Caco-2 (cell line): Measurements from ENCODE around the gene FANCD2. TPM values are rescaled to one million over a fixed set of nuclear protein-coding genes. Genes with fewer than 3 reads are reported as not detected.
A peak's percentile ranks its signal among the peaks of the same experiment; 100 is the strongest.

Experiments
- BruUV-seq: library from RNA; stranded (reverse); fragments of 400-500 nt; replicated peaks from 2 replicates; lab custom pipeline; 2021; lab: Mats Ljungman, UMichigan
- CTCF ChIA-PET: fragments of 300-600 bp; sonication (Branson Sonifier 250); formaldehyde crosslinking; loops from one replicate; lab custom pipeline; 2022; ENCODE audit warnings: antibody characterized with exemption; lab: Charles Lee
- POLR2A ChIA-PET: fragments of 300-600 bp; sonication (Branson Sonifier 250); formaldehyde crosslinking; loops from one replicate; lab custom pipeline; 2022; ENCODE audit warnings: antibody characterized with exemption; lab: Charles Lee
- DNase-seq, 2 experiments: peaks; one replicate each; pipeline versions ENCODE4 v3.0.0 to v3.0.0-alpha.2; 2020 to 2022
- H3K27me3 ChIP-seq: replicated peaks from 2 replicates; pipeline ENCODE4 v1.6.0; 2011; ENCODE audit warnings: low read length; ENCODE audit not compliant: control insufficient read depth, insufficient read depth
- H3K36me3 ChIP-seq: 2 replicates; pipeline ENCODE4 v1.5.1; 2011; ENCODE audit warnings: low read length; ENCODE audit not compliant: control insufficient read depth, insufficient read depth
- H3K4me1 ChIP-seq: fragments of 250-450 bp; sonication (Bioruptor Pico); 2 replicates; pipeline ENCODE4 v1.5.1; 2020; ENCODE audit warnings: mild to moderate bottlenecking
- H3K4me3 ChIP-seq: 2 replicates; pipeline ENCODE4 v1.5.1; 2011; ENCODE audit warnings: low read depth, mild to moderate bottlenecking, control low read depth, low read length
- H3K9me3 ChIP-seq: fragments of 250-450 bp; sonication (Bioruptor Pico); 2 replicates; pipeline ENCODE4 v1.5.1; 2020; ENCODE audit warnings: mild to moderate bottlenecking, moderate library complexity
- H3K27ac Mint-ChIP-seq: one replicate; pipeline ENCODE4 v1.8.0; 2022; ENCODE audit warnings: mixed read lengths; ENCODE audit not compliant: unreplicated experiment
- H3K27me3 Mint-ChIP-seq: one replicate; pipeline ENCODE4 v1.8.0; 2022; ENCODE audit warnings: mixed read lengths; ENCODE audit not compliant: insufficient read depth, unreplicated experiment
- H3K36me3 Mint-ChIP-seq: one replicate; pipeline ENCODE4 v1.8.0; 2022; ENCODE audit warnings: mild to moderate bottlenecking, mixed read lengths; ENCODE audit not compliant: insufficient read depth, unreplicated experiment
- H3K4me1 Mint-ChIP-seq: one replicate; pipeline ENCODE4 v1.8.0; 2022; ENCODE audit warnings: low read depth, mixed read lengths; ENCODE audit not compliant: unreplicated experiment
- H3K4me3 Mint-ChIP-seq: one replicate; pipeline ENCODE4 v1.8.0; 2022; ENCODE audit warnings: mild to moderate bottlenecking, moderate library complexity, mixed read lengths; ENCODE audit not compliant: unreplicated experiment
- H3K9me3 Mint-ChIP-seq: one replicate; pipeline ENCODE4 v1.8.0; 2022; ENCODE audit warnings: mixed read lengths; ENCODE audit not compliant: unreplicated experiment
- CTCF ChIP-seq, 2 experiments: fragments of 200-600 bp in 1 of 2; IDR thresholded peaks; 1 replicate in 1 of 2; 2 replicates in 1 of 2; pipeline versions ENCODE4 v1.5.1 to v1.8.0; 2011 to 2022; ENCODE audit warnings: antibody characterized with exemption in 1 of 2, control low read depth in 1 of 2, inconsistent platforms in 1 of 2, low read depth in 1 of 2, low read length in 1 of 2, mild to moderate bottlenecking in 1 of 2, moderate library complexity in 1 of 2; ENCODE audit not compliant: insufficient read depth in 1 of 2, severe bottlenecking in 1 of 2, unreplicated experiment in 1 of 2
- intact Hi-C: fragments of 100-400 bp; cut with micrococcal nuclease; formaldehyde crosslinking; loops from one replicate; pipeline ENCODE4 v1.10.0; 2022; ENCODE audit not compliant: unreplicated experiment
- total RNA-seq: library from RNA; stranded (reverse); gene quantifications from 2 replicates; pipeline ENCODE4 v1.2.3, GENCODE V29; 2022

FANCD2 gene
- total RNA-seq, 1 experiment from 2014 or later, result 35.6 TPM

- peak in 1 of 2 experiments; percentile 29 for DNase-seq
Measured at GRCh38 chr3:10142707-10143560, 116.7 kb downstream of the FANCD2 start.

GRCh38 chr3:10145685-10146084 is 119.4 kb downstream of the FANCD2 start:
- Mint-ChIP-seq H3K4me3 (peak overlapping the region; percentile 22), H3K27me3 (no peaks in the 10 kb centered on the region), H3K9me3 (no peaks in the 10 kb centered on the region), H3K27ac (no peak overlapping the region), H3K4me1 (peaks cover 7% of the 10 kb centered on the region), H3K36me3 (peaks cover 75% of the 10 kb centered on the region)
- H3K4me1 ChIP-seq, result peaks cover 7% of the 10 kb centered on the region; the same call in 1 of the 2 replicates
- ChIA-PET POLR2A (interaction anchor here (0.6 kb wide), 2 partner anchors 31 to 68 kb away, joined by 3 read pairs; no protein-coding TSS in a partner anchor), CTCF (no interaction called here)
- no peak overlapping the region for H3K4me3 ChIP-seq
- no peaks in the 10 kb centered on the region for H3K27me3 ChIP-seq
- TF ChIP-seq CTCF (IDR thresholded peaks at IDR 0.05; ENCODE audit: insufficient read depth in 1 of 2, low read depth in 1 of 2, low read length in 1 of 2, severe bottlenecking in 1 of 2, unreplicated experiment in 1 of 2), result no peak
- no peaks in the 10 kb centered on the region for H3K9me3 ChIP-seq
- BruUV-seq, result no TSS peak
- no peak for DNase-seq
- H3K36me3 ChIP-seq, result no peaks in the 10 kb centered on the region; the same call in 1 of the 2 replicates
- intact Hi-C loops, result no loop called here

More at GRCh38 chr3:10142707-10143560, 116.7 kb downstream of the FANCD2 start:
- no peaks in the 10 kb centered on the region for H3K9me3 ChIP-seq
- H3K36me3 Mint-ChIP-seq, result peaks cover 52% of the 10 kb centered on the region
- ChIA-PET POLR2A (interaction anchor here (0.6 kb wide), 1 partner anchor 22 kb away, joined by 5 read pairs; no protein-coding TSS in a partner anchor), CTCF (interaction anchor here (0.7 kb wide), 1 partner anchor 24 kb away, joined by 7 read pairs; no protein-coding TSS in a partner anchor)
- H3K4me1 ChIP-seq, result peaks cover 7% of the 10 kb centered on the region; the same call in 1 of the 2 replicates
- intact Hi-C loops, result no loop called here
- H3K4me3 ChIP-seq, result peak overlapping the region; percentile 53
- H3K9me3 Mint-ChIP-seq, result no peaks in the 10 kb centered on the region
- peaks cover 7% of the 10 kb centered on the region for H3K4me1 Mint-ChIP-seq
- no peaks in the 10 kb centered on the region for H3K27me3 ChIP-seq
- peak overlapping the region; percentile 76 for H3K4me3 Mint-ChIP-seq
- no peaks in the 10 kb centered on the region; the same call in 1 of the 2 replicates for H3K36me3 ChIP-seq
- no peaks in the 10 kb centered on the region for H3K27me3 Mint-ChIP-seq
- no peak for TF ChIP-seq CTCF (IDR thresholded peaks at IDR 0.05; ENCODE audit: insufficient read depth in 1 of 2, low read depth in 1 of 2, low read length in 1 of 2, severe bottlenecking in 1 of 2, unreplicated experiment in 1 of 2)
- BruUV-seq, result no TSS peak
- peak overlapping the region; percentile 73 for H3K27ac Mint-ChIP-seq

- no peak for DNase-seq
- POLR2A ChIA-PET, result no interaction called here
- H3K27me3 ChIP-seq, result no peaks in the 10 kb centered on the region
- Mint-ChIP-seq H3K36me3 (peaks cover 79% of the 10 kb centered on the region), H3K27me3 (no peaks in the 10 kb centered on the region), H3K9me3 (no peaks in the 10 kb centered on the region), H3K27ac (no peak overlapping the region), H3K4me3 (no peak overlapping the region), H3K4me1 (no peaks in the 10 kb centered on the region)
- no TSS peak for BruUV-seq
- TF ChIP-seq CTCF (IDR thresholded peaks at IDR 0.05; ENCODE audit: insufficient read depth in 1 of 2, low read depth in 1 of 2, low read length in 1 of 2, severe bottlenecking in 1 of 2, unreplicated experiment in 1 of 2), result no peak
- intact Hi-C loops, result no loop called here
- no peaks in the 10 kb centered on the region for H3K4me1 ChIP-seq
- CTCF ChIA-PET, result no interaction called here
- no peaks in the 10 kb centered on the region for H3K9me3 ChIP-seq
- no peaks in the 10 kb centered on the region for H3K36me3 ChIP-seq
- no peak overlapping the region for H3K4me3 ChIP-seq
Measured at GRCh38 chr3:10149226-10149625, 123.0 kb downstream of the FANCD2 start.
